Suprapubic skin (tissue), 4 donors: ENCODE data around the gene FAM83B. TPM values are rescaled to one million over a fixed set of nuclear protein-coding genes. Genes with fewer than 3 reads are reported as not detected.
A peak's percentile ranks its signal among the peaks of the same experiment; 100 is the strongest.
"Not testable (repeated sequence)": the region's sequence is repeated elsewhere in the genome, so short reads cannot be mapped to it uniquely, and the experiment has no call there.

Experiments
- DNase-seq, 2 donors: peaks; one replicate each; pipeline ENCODE4 v3.0.0-alpha.2; 2019; ENCODE audit warnings: low spot score in 2 of 2
- H3K27ac ChIP-seq: fragments of 200-600 bp; sonication (generic); one replicate; pipeline ENCODE4 v1.5.1; 2019
- H3K27me3 ChIP-seq: fragments of 200-600 bp; sonication (generic); one replicate; pipeline ENCODE4 v1.5.1; 2019
- H3K36me3 ChIP-seq: fragments of 200-600 bp; sonication (generic); one replicate; pipeline ENCODE4 v1.5.1; 2019
- H3K4me1 ChIP-seq: fragments of 200-600 bp; sonication (generic); one replicate; pipeline ENCODE4 v1.5.1; 2019
- H3K4me3 ChIP-seq: fragments of 200-600 bp; sonication (generic); one replicate; pipeline ENCODE4 v1.5.1; 2019; ENCODE audit warnings: mild to moderate bottlenecking
- H3K9me3 ChIP-seq: fragments of 200-600 bp; sonication (generic); one replicate; pipeline ENCODE4 v1.5.1; 2019
- CTCF ChIP-seq, 2 donors: fragments of 200-600 bp in 1 of 2; fragments of 450-650 bp in 1 of 2; sonication (generic) in 1 of 2; IDR thresholded peaks; one replicate each; pipeline ENCODE4 v1.5.1; 2016 to 2019; ENCODE audit warnings: antibody characterized with exemption in 2 of 2, mild to moderate bottlenecking in 1 of 2, moderate library complexity in 1 of 2
- EP300 ChIP-seq: sonication (generic); formaldehyde crosslinking; IDR thresholded peaks from one replicate; pipeline ENCODE4 v1.6.1; 2017; ENCODE audit warnings: antibody characterized with exemption
- POLR2A ChIP-seq, 2 donors: fragments of 450-650 bp; IDR thresholded peaks; one replicate each; pipeline ENCODE4 v1.6.1; 2017; ENCODE audit warnings: antibody characterized with exemption in 2 of 2, mild to moderate bottlenecking in 2 of 2, moderate library complexity in 2 of 2
- POLR2AphosphoS5 ChIP-seq, 3 donors: sonication (generic); formaldehyde crosslinking; IDR thresholded peaks; one replicate each; pipeline ENCODE4 v1.6.1; 2017; ENCODE audit warnings: antibody characterized with exemption in 3 of 3
- WGBS: methylation state at CpG from one replicate; pipeline ENCODE4 v1.1.5; 2018; 5-methylcytosine and 5-hydroxymethylcytosine counted together
- total RNA-seq, 4 donors: library from RNA; depleted of rRNA; stranded (reverse); fragments of >200 nt; gene quantifications; one replicate each; pipeline ENCODE4 v1.1.0, GENCODE V29; 2016

The FAM83B gene
- total RNA-seq, 4 donors from 2014 or later: 100 to 153 (median 125) TPM

DNA sequence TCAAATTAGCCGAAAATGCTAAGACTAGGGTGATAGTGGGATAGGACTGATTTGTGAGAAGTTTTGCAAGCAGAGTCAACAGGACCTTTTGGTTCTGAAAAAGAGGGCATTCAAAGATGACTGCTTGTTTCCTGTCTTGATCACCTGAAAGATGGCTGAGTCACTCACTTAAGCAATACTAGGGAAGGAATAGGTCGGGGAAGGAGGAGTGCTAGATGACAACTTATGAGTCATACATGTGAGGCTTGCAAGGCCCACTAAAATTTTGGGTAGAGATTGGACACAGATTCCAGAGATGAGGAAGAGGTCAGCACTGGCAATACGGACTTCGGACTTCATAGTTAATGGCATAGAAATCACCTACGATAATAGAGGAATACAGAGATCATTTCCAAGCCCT, 89.2 kb downstream of the FAM83B start:
- no peak for DNase-seq
- TF ChIP-seq POLR2A (IDR thresholded peaks at IDR 0.05) (no peak), EP300 (no peak), CTCF (IDR thresholded peaks at IDR 0.05) (no peak), POLR2AphosphoS5 (IDR thresholded peaks at IDR 0.05) (no peak)
- H3K27ac ChIP-seq: peak overlapping the region; percentile 46
- 79% methylated on average over 5 of the region's 5 CpGs for WGBS
- no peaks in the 10 kb centered on the region for H3K27me3 ChIP-seq
- no peak overlapping the region for H3K4me3 ChIP-seq
- peaks cover 7% of the 10 kb centered on the region for H3K36me3 ChIP-seq
- H3K4me1 ChIP-seq: no peaks in the 10 kb centered on the region
- H3K9me3 ChIP-seq: no peaks in the 10 kb centered on the region

- H3K4me3 ChIP-seq: no peak overlapping the region
- H3K27ac ChIP-seq: no peak overlapping the region
- no peaks in the 10 kb centered on the region for H3K9me3 ChIP-seq
- no peaks in the 10 kb centered on the region for H3K27me3 ChIP-seq
- WGBS: 79% methylated on average over 3 of the region's 3 CpGs
- DNase-seq: no peak
- no peaks in the 10 kb centered on the region for H3K4me1 ChIP-seq
- TF ChIP-seq POLR2A (IDR thresholded peaks at IDR 0.05) (no peak), CTCF (IDR thresholded peaks at IDR 0.05) (no peak), EP300 (no peak), POLR2AphosphoS5 (IDR thresholded peaks at IDR 0.05) (no peak)
- H3K36me3 ChIP-seq: peaks cover 7% of the 10 kb centered on the region
These were observed 90.8 kb downstream of the FAM83B start for GRCh38 chr6:54937371-54937770.

- H3K9me3 ChIP-seq: no peaks in the 10 kb centered on the region
- no peak overlapping the region for H3K4me3 ChIP-seq
- no peaks in the 10 kb centered on the region for H3K27me3 ChIP-seq
- no peak overlapping the region for H3K27ac ChIP-seq
- DNase-seq: no peak
- TF ChIP-seq POLR2AphosphoS5 (IDR thresholded peaks at IDR 0.05): no peak
- TF ChIP-seq POLR2A (IDR thresholded peaks at IDR 0.05): no peak
- TF ChIP-seq CTCF (IDR thresholded peaks at IDR 0.05): no peak
- no peak for TF ChIP-seq EP300
- no peaks in the 10 kb centered on the region for H3K4me1 ChIP-seq
- no peaks in the 10 kb centered on the region for H3K36me3 ChIP-seq
These were observed 111.1 kb downstream of the FAM83B start for GRCh38 chr6:54957698-54958097.

DNA sequence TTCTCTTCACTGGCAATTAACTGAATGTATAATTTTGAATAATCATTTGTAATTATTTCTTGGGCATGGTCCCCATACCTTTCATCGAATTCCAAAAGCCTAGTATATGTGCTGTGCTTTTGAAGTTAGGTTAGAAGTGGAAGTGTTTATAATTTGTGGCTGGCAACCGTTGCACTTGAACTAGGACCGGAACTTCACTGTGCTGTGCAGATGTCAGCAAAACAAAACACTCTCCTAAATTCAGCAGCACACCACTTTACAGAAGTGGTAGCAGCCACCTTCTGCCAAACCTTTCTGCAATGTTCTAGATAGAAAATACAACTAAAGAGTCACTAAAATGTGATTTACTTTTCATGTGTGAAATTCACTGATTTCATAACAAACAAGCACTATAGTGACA, 111.9 kb downstream of the FAM83B start:
- Histone ChIP-seq H3K4me1 (no peaks in the 10 kb centered on the region), H3K27ac (no peak overlapping the region), H3K36me3 (no peaks in the 10 kb centered on the region), H3K4me3 (no peak overlapping the region), H3K27me3 (no peaks in the 10 kb centered on the region), H3K9me3 (no peaks in the 10 kb centered on the region)
- no peak for TF ChIP-seq CTCF (IDR thresholded peaks at IDR 0.05)
- WGBS: 34% methylated on average over 3 of the region's 3 CpGs
- DNase-seq: no peak

DNA sequence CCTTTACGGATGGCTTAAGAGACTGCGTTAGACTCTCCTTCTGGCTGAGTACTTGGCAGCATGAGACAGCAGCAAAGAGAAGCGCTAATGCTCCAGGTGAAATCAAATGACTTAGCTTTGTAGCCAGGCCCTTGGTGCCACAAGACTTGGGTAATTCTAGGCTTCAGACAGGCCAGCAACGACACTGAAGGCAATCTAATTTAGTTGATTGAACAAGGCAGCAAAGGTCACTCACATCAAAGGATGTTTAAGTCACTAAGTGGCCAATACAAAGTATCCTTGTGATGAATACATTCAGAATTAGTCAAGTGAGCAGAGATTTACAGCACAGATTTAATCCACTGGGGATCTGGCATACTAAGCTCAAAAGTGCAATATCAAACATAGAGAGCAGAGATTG, 113.2 kb downstream of the FAM83B start:
- no peak for TF ChIP-seq POLR2AphosphoS5 (IDR thresholded peaks at IDR 0.05)
- TF ChIP-seq CTCF (IDR thresholded peaks at IDR 0.05): no peak
- no peak for TF ChIP-seq EP300
- TF ChIP-seq POLR2A (IDR thresholded peaks at IDR 0.05): no peak
- H3K4me1 ChIP-seq: no peaks in the 10 kb centered on the region
- no peaks in the 10 kb centered on the region for H3K9me3 ChIP-seq
- no peaks in the 10 kb centered on the region for H3K27me3 ChIP-seq
- H3K27ac ChIP-seq: no peak overlapping the region
- no peak overlapping the region for H3K4me3 ChIP-seq
- no peak for DNase-seq
- H3K36me3 ChIP-seq: no peaks in the 10 kb centered on the region
- 73% methylated on average over 4 of the region's 4 CpGs for WGBS

- not testable (repeated sequence) for H3K27ac ChIP-seq, DNase-seq, H3K4me3 ChIP-seq, H3K9me3 ChIP-seq, H3K4me1 ChIP-seq, H3K36me3 ChIP-seq, H3K27me3 ChIP-seq
- WGBS: 92% methylated on average over 23 of the region's 23 CpGs
These were observed 114.8 kb downstream of the FAM83B start for GRCh38 chr6:54961372-54961771.
